Stimulated activated naive CD4-positive, alpha-beta T cell treated with Interleukin-2 at 50 U/mL for 16 hours (primary cell): ENCODE results near the gene IFIT5.
"Not testable (repeated sequence)": the region's sequence is repeated elsewhere in the genome, so short reads cannot be mapped to it uniquely, and the experiment has no call there.

Source experiments
- DNase-seq: peaks from one replicate; lab custom pipeline; 2025; lab: John Stamatoyannopoulos, UW

The IFIT5 gene

GRCh38 chr10:89414146-89414878, at the start of gene IFIT5:
IFIT5 (plus strand) TSS chr10:89414568; CDS start chr10:89414799, 231 bp downstream.
- peak; percentile 56 for DNase-seq

- DNase-seq, result no peak
These were observed 46.8 kb upstream of the IFIT5 start for GRCh38 chr10:89367529-89367928.

DNA sequence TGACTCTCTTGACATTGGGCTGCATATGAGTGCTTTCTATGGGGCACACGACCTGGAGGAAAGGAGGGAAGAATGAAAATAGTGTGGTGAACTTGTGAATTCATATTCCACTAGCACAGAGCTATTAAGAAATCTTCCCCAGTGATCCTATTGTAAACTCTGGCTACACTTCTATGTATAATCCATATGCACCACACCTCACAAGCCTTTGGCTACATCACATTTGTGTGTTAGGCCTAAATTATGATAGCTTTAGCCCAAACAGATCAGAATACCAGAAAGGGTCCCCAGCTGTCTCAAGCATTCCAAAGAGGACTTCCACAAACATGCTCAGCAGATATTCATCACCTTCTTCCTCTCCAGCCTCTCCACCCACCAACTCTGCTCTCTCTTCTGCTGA, 46.2 kb upstream of the IFIT5 start:
- DNase-seq, result no peak

- no peak for DNase-seq
These were observed 44.9 kb upstream of the IFIT5 start for GRCh38 chr10:89369156-89370105.

GRCh38 chr10:89371079-89371478, 43.3 kb upstream of the IFIT5 start:
- DNase-seq, result no peak

- no peak for DNase-seq
These were observed 42.4 kb upstream of the IFIT5 start for GRCh38 chr10:89371987-89372386.

GRCh38 chr10:89373916-89374711, 40.3 kb upstream of the IFIT5 start:
- DNase-seq, result no peak

DNA sequence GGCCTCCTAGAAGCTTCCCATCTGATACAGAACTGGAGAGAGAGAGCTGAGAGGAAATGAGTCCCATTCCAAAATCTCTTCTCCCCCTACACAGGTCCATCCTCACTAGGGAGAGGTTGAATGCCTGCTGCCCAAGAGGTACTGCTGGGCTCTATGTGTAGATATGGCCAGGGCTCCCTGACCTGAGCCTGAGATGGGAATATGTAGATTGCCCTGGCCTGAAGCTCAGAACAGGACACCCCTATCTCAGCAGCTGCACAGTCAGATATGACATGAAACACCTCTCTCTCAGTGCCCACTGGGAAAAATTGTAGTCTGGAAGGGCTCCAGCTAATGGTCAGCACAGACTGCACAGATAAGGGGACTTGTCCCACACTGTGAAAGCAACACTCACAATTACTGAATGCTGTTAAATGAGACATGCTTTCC, 39.6 kb upstream of the IFIT5 start:
- no peak for DNase-seq

DNA sequence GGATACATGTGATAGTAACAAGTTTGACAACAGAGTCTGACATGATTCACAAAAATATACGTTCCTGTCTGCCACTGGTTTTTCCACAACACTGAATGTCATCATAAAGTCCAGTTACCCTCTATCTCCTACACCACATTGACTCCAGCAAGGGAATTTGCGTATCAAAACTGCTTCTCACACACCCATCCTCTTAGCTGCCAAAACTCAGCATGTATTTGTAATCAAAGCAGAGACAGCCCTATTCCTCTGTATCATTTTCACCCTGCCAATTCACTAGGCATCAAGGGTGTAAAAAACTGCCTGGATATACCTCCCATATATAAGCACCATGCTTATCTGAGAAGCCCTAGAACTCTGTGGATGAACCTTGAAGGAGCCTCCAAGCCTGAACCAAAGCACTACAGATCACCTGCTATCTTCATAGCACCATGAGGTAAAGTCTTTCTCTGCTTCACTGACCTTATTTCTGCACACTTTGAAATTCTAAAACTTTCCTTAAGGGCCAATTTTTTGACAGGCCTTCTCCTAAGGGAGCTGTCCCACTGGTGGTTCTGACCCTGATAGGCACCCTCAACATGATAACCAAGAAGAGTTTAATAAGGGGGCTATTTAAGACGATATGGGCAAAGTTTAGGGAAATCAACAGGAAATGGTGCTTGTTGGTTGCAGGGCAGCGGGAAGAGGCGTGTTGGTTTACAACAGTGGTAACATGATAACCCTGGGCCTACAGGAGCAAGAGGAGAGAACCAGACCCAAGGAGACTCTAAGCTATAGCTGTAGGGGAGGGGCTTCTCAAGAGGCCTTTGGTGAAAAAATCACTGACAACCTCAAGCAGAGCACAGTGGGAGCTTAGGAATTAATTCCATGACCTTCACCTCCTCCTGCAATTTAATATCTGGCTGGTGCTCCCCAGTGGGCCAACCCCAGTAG, 36.4 kb upstream of the IFIT5 start, which contains the start of gene IFIT1B:
IFIT1B (plus strand) TSS at position 352 of the 933 bp plus-strand sequence; CDS start at position 432, 80 bp downstream.
- no peak for DNase-seq

- DNase-seq, result no peak
These were observed 35.3 kb upstream of the IFIT5 start for GRCh38 chr10:89379103-89379502.

- no peak for DNase-seq
These were observed 31.6 kb upstream of the IFIT5 start for GRCh38 chr10:89382757-89383156.

- DNase-seq, result no peak
These were observed 29.7 kb upstream of the IFIT5 start for GRCh38 chr10:89384474-89385340.

- DNase-seq, result no peak
These were observed 25.6 kb upstream of the IFIT5 start for GRCh38 chr10:89388806-89389205.

GRCh38 chr10:89389254-89389653, 25.1 kb upstream of the IFIT5 start:
- no peak for DNase-seq

DNA sequence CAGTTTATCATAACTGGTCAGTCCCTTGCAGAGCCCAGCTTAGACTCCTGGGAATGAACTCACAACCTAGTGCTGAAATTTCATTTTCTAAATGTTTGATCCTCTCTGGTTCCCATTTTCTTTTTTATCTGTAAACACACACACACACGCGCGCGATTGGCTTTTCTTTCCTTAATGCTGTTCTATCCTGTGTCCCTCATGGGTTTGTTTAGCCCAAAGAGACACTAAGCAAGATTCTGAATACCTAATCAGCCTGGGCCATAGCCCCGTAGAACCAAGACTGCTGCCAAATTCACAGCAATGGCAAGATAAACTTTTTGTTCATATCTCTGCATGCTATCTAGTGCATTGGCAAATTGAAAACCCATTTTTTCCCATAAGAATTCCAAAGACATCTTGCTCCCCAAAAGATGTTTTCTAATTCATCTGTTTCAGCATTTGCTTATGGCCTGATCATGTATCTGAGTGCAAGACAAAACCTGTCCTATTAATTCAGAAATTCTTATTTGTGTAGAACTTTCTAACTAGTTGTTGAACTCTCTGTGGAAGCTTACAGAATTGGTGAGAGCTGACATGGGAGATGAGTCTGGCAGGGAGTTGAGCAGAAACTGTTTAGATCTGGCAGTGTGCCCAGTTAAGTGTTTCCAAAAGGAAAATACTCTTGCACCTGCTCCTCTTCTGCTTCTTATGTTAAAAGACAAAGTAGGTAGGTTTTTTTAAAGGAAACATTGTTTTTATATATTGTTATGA, 23.7 kb upstream of the IFIT5 start:
- DNase-seq, result no peak

GRCh38 chr10:89391226-89391576, 23.2 kb upstream of the IFIT5 start:
- DNase-seq, result not testable (repeated sequence)

DNA sequence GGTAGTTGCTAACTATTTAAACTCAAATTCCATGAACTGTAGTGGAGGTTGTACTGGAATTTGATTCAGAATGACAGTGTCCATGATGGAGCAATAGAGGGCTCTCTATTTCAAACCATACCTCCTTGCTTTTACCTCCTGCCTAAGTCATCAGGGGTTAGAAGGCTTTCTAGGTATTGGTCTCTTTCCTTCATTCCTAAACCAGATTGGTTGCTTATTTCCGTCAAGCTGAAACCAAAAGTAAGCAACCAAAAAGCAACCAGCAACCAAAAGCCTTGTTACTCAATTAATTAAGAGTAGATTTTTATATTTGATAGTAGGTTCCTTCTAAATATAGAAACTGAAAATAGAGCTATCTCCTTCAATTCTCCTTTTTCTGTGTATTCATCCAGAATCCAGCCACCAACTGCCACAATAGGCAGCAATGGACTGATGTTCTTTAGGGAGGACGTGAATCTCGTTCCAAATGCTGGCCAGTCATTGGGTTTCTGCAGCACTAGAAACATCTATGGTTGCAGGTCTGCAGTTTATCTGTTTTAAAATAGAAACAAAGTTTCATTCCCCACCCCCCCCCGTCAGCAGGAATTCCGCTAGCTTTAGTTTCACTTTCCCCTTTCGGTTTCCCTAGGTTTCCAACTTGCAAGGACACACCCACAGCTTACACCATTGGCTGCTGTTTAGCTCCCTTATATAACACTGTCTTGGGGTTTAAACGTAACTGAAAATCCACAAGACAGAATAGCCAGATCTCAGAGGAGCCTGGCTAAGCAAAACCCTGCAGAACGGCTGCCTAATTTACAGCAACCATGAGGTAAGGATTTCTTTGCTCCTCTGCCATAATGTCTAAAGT, 22.2 kb upstream of the IFIT5 start, which contains the start of gene IFIT1:
IFIT1 (plus strand) TSS at position 717 of the 850 bp plus-strand sequence; CDS start at position 807, 90 bp downstream.
- DNase-seq, result peak; percentile 26

GRCh38 chr10:89392974-89393373, 21.4 kb upstream of the IFIT5 start:
- no peak for DNase-seq
